Common myeloid progenitor, CD34-positive (primary cell): ENCODE data around the gene TFAP2D.

Experiments
- CTCF ChIA-PET: fragments of 350-600 bp; sonication (Branson Sonifier 250); formaldehyde crosslinking; loops from one replicate; lab custom pipeline; 2021; ENCODE audit warnings: antibody characterized with exemption; lab: Charles Lee
- POLR2A ChIA-PET: fragments of 350-600 bp; sonication (Branson Sonifier 250); formaldehyde crosslinking; loops from one replicate; lab custom pipeline; 2021; ENCODE audit warnings: antibody characterized with exemption; lab: Charles Lee
- DNase-seq, 3 donors: peaks; one replicate each; pipeline versions ENCODE4 v3.0.0 to v3.0.0-alpha.2; 2013
- H3K27ac ChIP-seq, 2 experiments: 1 replicate in 1 of 2; 2 replicates in 1 of 2; pipeline ENCODE4 v1.7.0; 2013; ENCODE audit warnings: inconsistent platforms in 2 of 2, low read length in 2 of 2, mild to moderate bottlenecking in 2 of 2, low read depth in 1 of 2, moderate library complexity in 1 of 2; ENCODE audit not compliant: severe bottlenecking in 2 of 2, insufficient read depth in 1 of 2, poor library complexity in 1 of 2
- H3K27me3 ChIP-seq, 5 experiments: replicated peaks in 2 of 5; 1 replicate in 3 of 5; 2 replicates in 2 of 5; pipeline versions ENCODE4 v1.6.1 to v1.7.0; 2013; ENCODE audit warnings: low read length in 4 of 5, mild to moderate bottlenecking in 2 of 5, moderate library complexity in 2 of 5, inconsistent platforms in 1 of 5; ENCODE audit not compliant: insufficient read depth in 5 of 5, control insufficient read depth in 4 of 5
- H3K36me3 ChIP-seq, 4 experiments: 1 replicate in 2 of 4; 2 replicates in 2 of 4; pipeline versions ENCODE4 v1.6.1 to v1.7.0; 2013; ENCODE audit warnings: low read length in 3 of 4, control low read depth in 1 of 4, mild to moderate bottlenecking in 1 of 4; ENCODE audit not compliant: control insufficient read depth in 4 of 4, insufficient read depth in 4 of 4
- H3K4me1 ChIP-seq, 4 experiments: 1 replicate in 3 of 4; 2 replicates in 1 of 4; pipeline versions ENCODE4 v1.6.1 to v1.7.1; 2013; ENCODE audit warnings: low read length in 3 of 4, mild to moderate bottlenecking in 3 of 4, control low read depth in 1 of 4, inconsistent platforms in 1 of 4, moderate library complexity in 1 of 4; ENCODE audit not compliant: control insufficient read depth in 4 of 4, insufficient read depth in 4 of 4; ENCODE audit errors: control extremely low read depth in 1 of 4
- H3K4me3 ChIP-seq, 7 experiments: 1 replicate in 4 of 7; 2 replicates in 3 of 7; pipeline versions ENCODE4 v1.5.1 to v1.7.0; 2013; ENCODE audit warnings: mild to moderate bottlenecking in 7 of 7, low read length in 6 of 7, moderate library complexity in 6 of 7, inconsistent platforms in 2 of 7, low read depth in 2 of 7, control low read depth in 1 of 7; ENCODE audit not compliant: insufficient read depth in 4 of 7, control insufficient read depth in 1 of 7; ENCODE audit errors: extremely low read depth in 1 of 7
- H3K9me3 ChIP-seq, 5 experiments: 1 replicate in 4 of 5; 2 replicates in 1 of 5; pipeline versions ENCODE4 v1.6.1 to v1.7.1; 2013; ENCODE audit warnings: low read length in 4 of 5, mild to moderate bottlenecking in 2 of 5, inconsistent platforms in 1 of 5, low read depth in 1 of 5, moderate library complexity in 1 of 5; ENCODE audit not compliant: control insufficient read depth in 4 of 5, insufficient read depth in 2 of 5; ENCODE audit errors: control extremely low read depth in 1 of 5
- WGBS: methylation state at CpG from one replicate; pipeline ENCODE4 v1.1.5; 2013; ENCODE audit not compliant: insufficient coverage; 5-methylcytosine and 5-hydroxymethylcytosine counted together

TFAP2D gene

DNA sequence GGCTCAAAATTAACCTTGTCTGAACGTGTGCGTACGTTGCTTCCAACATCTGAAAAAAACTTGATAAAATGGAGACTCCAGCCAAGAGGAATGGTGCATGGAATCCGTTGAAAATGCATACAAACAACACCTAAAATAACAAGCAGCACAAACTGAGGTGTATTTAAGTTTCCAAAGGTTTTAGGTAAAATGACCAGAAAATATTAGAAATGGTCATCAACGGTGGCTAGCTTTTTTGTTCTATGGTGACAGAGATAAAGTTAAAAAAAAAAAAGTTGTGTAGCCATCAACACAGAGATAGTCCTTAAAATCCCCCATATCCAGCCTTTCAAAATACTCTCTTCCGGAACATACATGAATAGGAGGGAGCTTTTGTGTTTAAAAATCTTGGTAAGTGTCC is 104.7 kb downstream of the TFAP2D start:
- peaks cover 7 to 16% (median 12%) of the 10 kb centered on the region in 4 experiments for H3K4me1 ChIP-seq
- H3K4me3 ChIP-seq, result no peak overlapping the region
- peaks cover 27 to 83% (median 49%) of the 10 kb centered on the region in 5 experiments for H3K27me3 ChIP-seq
- no peaks in the 10 kb centered on the region for H3K36me3 ChIP-seq
- WGBS, result no CpG with 5 or more reads among the region's 6 CpGs
- no peak overlapping the region for H3K27ac ChIP-seq
- DNase-seq, result no peak
- CTCF ChIA-PET, result interaction anchor here (0.7 to 5.3 kb wide), 4 partner anchors 11 to 1037 kb away, joined by 3 to 40 read pairs (median 3); no protein-coding TSS in a partner anchor
- H3K9me3 ChIP-seq, result no peaks in the 10 kb centered on the region
- POLR2A ChIA-PET, result interaction anchor here (1.3 kb wide), 1 partner anchor 11 kb away, joined by 4 read pairs; no protein-coding TSS in a partner anchor

DNA sequence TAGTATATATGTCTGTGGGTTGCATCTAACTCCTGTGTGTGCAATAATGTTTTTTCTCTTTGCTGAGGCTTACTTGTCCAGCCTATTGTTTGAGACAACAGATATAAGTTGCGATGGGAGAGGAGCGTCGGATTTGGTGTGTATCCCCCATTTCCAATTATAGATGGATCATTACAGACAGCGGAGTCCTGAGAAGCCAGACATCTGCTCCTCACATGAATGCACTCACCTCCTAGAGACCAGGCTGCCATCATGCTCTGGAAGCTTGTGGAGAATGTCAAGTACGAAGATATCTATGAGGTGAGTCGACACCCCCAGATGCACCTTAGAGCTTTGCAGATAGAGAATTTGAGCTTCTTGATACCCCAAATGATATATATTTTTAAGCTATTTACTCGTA is 105.3 kb downstream of the TFAP2D start, which contains the start of gene TFAP2B:
Gene TFAP2B (plus strand): TSS at position 199 of the 400 bp plus-strand sequence. CDS start 21 bp downstream, at position 220.
- H3K36me3 ChIP-seq, result no peaks in the 10 kb centered on the region
- peak within 1 kb of the TSS in 3 of 7 experiments; percentile 5 to 32 (median 30) for H3K4me3 ChIP-seq
- no CpG with 5 or more reads among the region's 7 CpGs for WGBS
- no peak for DNase-seq
- peaks cover 7 to 16% (median 12%) of the 10 kb centered on the region in 4 experiments for H3K4me1 ChIP-seq
- H3K9me3 ChIP-seq, result peaks cover 0 to 3% (median 0%) of the 10 kb centered on the region in 5 experiments
- ChIA-PET CTCF (interaction anchor here (0.7 to 5.3 kb wide), 4 partner anchors 10 to 1036 kb away, joined by 3 to 40 read pairs (median 3); no protein-coding TSS in a partner anchor), POLR2A (interaction anchor here (1.3 kb wide), 1 partner anchor 10 kb away, joined by 4 read pairs; no protein-coding TSS in a partner anchor)
- H3K27me3 ChIP-seq, result peaks cover 28 to 85% (median 50%) of the 10 kb centered on the region in 5 experiments
- H3K27ac ChIP-seq, result no peak within 1 kb of the TSS

DNA sequence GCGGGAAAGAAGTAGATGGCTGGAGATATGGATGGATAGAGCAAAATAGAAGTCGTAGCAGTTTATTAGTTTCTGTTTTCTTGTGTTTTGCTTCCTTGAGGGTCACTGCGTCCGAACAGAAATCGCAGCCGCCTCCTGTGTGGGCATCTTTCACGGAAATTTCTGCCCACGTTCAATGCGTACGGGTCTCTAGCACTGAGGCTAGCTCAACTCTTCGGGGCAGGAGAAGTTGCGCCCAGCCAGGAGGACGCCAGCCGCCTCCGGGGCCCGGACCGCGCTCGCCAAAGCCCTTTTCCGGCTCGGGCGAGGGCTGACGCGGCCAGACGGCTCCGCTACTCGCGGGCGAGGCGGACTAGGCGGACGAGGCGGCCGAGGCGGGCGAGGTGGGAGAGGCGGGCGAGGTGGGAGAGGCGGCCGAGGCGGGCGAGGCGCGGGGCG is 106.2 kb downstream of the TFAP2D start:
- Histone ChIP-seq H3K27me3 (peaks cover 32 to 85% (median 58%) of the 10 kb centered on the region in 5 experiments), H3K9me3 (peaks cover 0 to 4% (median 0%) of the 10 kb centered on the region in 5 experiments), H3K27ac (no peak overlapping the region), H3K4me3 (peak overlapping the region in 3 of 7 experiments; percentile 5 to 32 (median 30)), H3K4me1 (peaks cover 7 to 16% (median 12%) of the 10 kb centered on the region in 4 experiments), H3K36me3 (no peaks in the 10 kb centered on the region)
- DNase-seq, result no peak
- ChIA-PET CTCF (interaction anchor here (1.7 to 5.3 kb wide), 2 partner anchors 11 to 532 kb away, joined by 3 to 40 read pairs; no protein-coding TSS in a partner anchor), POLR2A (interaction anchor here (1.3 kb wide), 1 partner anchor 9 kb away, joined by 4 read pairs; no protein-coding TSS in a partner anchor)
- 3% methylated on average over 43 of the region's 45 CpGs for WGBS

DNA sequence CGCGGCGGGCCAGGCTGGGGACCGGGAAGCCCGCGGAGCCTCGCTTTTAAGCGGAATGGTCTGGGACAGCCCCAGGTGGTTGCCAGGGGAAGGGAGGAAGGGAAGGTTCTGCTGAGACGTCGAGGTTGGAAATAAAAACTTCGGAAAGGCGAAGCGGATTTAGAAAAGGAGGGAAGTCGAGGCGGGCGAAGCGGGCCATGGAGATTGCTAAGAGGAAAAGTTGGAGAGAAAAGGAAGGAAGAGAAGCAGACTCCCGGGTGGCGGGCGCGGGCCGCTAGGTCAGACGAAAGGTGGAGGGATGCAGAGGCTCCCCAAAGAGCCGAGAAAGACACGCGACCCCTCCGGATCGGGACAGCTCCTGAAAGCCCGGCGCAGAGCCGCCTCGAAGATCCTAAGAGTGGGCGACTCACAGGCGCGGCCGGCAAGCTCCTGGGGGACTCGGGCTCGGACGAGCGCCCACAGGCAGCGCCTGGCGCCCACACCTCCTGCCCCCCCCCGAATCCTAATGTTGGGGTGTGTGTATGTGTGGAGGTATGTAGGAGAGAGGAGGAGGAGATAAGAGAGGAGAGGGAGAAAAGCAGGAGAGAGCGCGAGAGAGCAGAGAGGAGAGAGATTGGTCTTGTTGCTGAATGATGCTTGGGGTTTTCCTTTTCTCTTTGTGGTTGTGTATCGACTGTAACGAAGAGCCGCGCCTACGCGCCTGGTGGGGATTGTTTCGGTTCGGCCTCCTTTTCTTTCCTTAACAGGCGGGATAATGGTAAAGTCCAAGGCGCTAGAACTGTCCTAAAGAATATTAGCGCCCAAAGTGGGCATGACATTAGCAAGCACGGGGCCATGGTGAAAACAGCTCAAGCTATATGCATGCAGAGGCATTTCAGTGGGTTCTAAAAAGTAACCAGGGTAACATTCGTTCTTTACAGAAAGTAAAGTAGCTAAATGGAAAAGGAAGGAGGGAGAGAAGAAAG is 106.9 kb downstream of the TFAP2D start:
- peaks cover 39 to 85% (median 61%) of the 10 kb centered on the region in 5 experiments for H3K27me3 ChIP-seq
- POLR2A ChIA-PET, result interaction anchor here (0.7 kb wide), 1 partner anchor 1728 kb away, joined by 4 read pairs; no protein-coding TSS in a partner anchor

DNA sequence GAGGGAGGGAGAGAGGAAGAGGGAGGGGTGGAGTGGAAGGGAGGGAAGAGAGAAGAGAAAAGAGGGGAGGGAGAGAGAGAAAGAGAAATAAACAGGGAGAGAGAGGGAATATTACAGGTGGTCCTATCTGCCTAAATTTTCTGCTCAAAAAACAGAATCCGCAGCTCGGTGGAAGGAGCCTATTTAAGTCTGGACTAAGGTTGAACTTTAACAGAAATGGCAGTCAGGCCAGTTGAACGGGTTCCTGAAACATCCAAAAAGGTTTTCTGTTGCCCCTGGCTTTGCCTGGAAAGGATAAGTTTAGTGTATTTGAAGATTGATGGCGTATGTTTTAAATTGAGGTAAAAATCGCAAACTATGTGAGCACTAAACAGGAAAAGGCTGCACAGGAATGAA is 107.5 kb downstream of the TFAP2D start:
- no peak for DNase-seq
- ChIA-PET POLR2A (interaction anchor here (0.7 kb wide), 1 partner anchor 1728 kb away, joined by 4 read pairs; no protein-coding TSS in a partner anchor), CTCF (interaction anchor here (1.7 to 5.3 kb wide), 3 partner anchors 9 to 530 kb away, joined by 3 to 40 read pairs (median 5); no protein-coding TSS in a partner anchor)
- Histone ChIP-seq H3K9me3 (peaks cover 0 to 4% (median 0%) of the 10 kb centered on the region in 5 experiments), H3K4me3 (no peak overlapping the region), H3K27me3 (peaks cover 41 to 92% (median 63%) of the 10 kb centered on the region in 5 experiments), H3K4me1 (peaks cover under 1 to 13% (median 9%) of the 10 kb centered on the region in 4 experiments), H3K27ac (no peak overlapping the region), H3K36me3 (no peaks in the 10 kb centered on the region)
- WGBS, result 12% methylated on average over 4 of the region's 5 CpGs

More for the DNA sequence above, 106.9 kb downstream of the TFAP2D start:
- Histone ChIP-seq H3K9me3 (peaks cover 0 to 4% (median 0%) of the 10 kb centered on the region in 5 experiments), H3K4me3 (peak overlapping the region in 2 of 7 experiments; percentile 32 to 48), H3K4me1 (peaks cover 7 to 16% (median 12%) of the 10 kb centered on the region in 4 experiments), H3K36me3 (no peaks in the 10 kb centered on the region), H3K27ac (no peak overlapping the region)
- WGBS, result 3% methylated on average over 38 of the region's 58 CpGs
- CTCF ChIA-PET, result interaction anchor here (1.7 to 5.3 kb wide), 2 partner anchors 10 to 531 kb away, joined by 3 to 40 read pairs; no protein-coding TSS in a partner anchor
- DNase-seq, result peak in 1 of 3 donors; percentile 40

DNA sequence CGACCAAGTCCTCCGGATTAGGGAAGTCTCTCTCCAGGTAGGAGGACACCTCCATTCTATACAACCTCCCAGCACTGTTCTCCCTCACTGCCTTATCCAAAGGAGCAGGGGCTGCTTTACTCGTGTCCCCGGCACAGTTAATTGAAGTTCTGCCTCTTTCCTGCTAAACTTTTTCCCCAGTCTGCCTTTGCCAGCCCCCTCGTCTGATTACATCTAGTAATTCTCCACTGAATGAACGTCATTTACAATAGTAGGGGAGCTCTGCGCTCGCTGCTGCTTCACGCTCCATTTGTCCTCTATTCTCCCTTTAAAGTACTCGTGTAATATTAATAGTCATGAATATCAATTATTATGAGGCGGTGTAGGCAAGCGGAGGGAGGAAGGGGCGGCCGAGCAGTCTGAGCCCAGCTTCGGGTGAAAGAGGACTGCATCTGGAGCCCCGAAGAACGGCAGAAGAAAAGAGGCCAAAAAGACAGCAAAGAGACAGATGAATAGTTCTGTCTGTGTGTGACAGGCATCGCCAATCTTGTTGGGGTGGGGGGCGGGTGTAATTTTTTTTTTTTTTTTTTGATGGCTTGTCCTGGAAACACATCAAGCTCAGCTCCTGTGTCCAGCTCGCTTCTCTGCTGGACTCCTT is 108.2 kb downstream of the TFAP2D start:
- WGBS, result 11% methylated on average over 13 of the region's 20 CpGs
- DNase-seq, result no peak
- Histone ChIP-seq H3K4me1 (peaks cover 0 to 13% (median 8%) of the 10 kb centered on the region in 4 experiments), H3K36me3 (no peaks in the 10 kb centered on the region), H3K9me3 (peaks cover 0 to 4% (median 0%) of the 10 kb centered on the region in 5 experiments), H3K27me3 (peaks cover 41 to 99% (median 70%) of the 10 kb centered on the region in 5 experiments), H3K4me3 (no peak overlapping the region), H3K27ac (no peak overlapping the region)
- POLR2A ChIA-PET, result no interaction called here
- CTCF ChIA-PET, result interaction anchor here (1.7 to 1.8 kb wide), 2 partner anchors 9 to 529 kb away, joined by 3 to 5 read pairs; no protein-coding TSS in a partner anchor
